ENCODE data around the gene PRR14.

DNA sequence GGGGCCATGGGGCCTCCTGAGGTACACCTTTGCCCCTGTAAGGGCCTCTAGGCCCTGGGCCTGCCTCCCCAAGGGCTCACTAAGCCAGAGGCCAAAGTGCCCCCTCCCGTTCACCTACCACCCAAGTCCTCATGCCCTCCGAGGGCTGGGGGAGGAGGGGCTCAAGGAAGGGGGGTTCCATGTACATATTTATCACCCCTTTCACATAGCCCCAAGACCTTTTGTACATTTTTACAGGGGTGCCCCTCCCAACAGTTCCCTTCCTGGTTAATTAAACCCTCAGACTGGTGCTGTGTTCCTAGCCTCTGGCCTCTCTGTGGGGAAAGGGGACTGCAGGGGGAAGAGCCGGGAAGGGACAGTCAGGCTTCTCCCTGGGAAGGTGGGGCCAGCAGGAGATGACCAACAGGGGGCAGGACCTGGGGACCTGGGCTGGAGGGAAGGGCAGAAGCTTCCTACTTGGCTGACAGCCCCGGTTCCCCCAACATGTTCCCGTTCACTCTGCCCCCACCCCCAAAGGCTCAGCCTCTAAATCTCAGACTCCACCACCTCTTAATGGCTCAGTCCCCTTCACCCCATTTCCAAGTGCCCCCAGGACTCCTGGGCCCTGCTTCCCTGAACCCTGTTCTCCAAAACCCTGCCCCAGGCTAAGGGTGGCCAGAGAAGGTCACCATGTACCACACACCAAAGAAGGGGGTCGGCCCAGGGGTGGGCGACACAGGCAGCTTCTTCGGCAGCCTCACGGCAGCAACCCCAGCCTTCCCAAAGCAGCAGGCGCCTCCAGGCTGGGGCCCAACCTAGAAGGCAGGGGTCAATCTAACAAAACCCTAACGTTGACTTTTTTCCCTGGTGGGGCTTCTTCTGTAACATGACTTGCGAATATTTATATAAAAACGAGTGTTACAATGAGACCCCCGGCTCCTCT lies 19.4 kb downstream of the PRR14 start:
- TF ChIP-seq, protein P1, sequence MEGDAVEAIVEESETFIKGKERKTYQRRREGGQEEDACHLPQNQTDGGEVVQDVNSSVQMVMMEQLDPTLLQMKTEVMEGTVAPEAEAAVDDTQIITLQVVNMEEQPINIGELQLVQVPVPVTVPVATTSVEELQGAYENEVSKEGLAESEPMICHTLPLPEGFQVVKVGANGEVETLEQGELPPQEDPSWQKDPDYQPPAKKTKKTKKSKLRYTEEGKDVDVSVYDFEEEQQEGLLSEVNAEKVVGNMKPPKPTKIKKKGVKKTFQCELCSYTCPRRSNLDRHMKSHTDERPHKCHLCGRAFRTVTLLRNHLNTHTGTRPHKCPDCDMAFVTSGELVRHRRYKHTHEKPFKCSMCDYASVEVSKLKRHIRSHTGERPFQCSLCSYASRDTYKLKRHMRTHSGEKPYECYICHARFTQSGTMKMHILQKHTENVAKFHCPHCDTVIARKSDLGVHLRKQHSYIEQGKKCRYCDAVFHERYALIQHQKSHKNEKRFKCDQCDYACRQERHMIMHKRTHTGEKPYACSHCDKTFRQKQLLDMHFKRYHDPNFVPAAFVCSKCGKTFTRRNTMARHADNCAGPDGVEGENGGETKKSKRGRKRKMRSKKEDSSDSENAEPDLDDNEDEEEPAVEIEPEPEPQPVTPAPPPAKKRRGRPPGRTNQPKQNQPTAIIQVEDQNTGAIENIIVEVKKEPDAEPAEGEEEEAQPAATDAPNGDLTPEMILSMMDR (IDR thresholded peaks at IDR 0.05) = no peak
- TF ChIP-seq EZH2 (IDR thresholded peaks at IDR 0.05) = no peak
- no peak for TF ChIP-seq EZH2phosphoT487 (IDR thresholded peaks at IDR 0.05)
